Measurements from ENCODE around the gene ACSL5. TPM values are rescaled to one million over a fixed set of nuclear protein-coding genes. Genes with fewer than 3 reads are reported as not detected.
A peak's percentile ranks its signal among the peaks of the same experiment; 100 is the strongest.

ACSL5 gene
- total and polyA plus RNA-seq, 2 of the 4 experiments (the other 2 are of a cell fraction): 0.87 to 1.3 TPM

GRCh38 chr10:112383325-112383724, 9.4 kb downstream of the ACSL5 start:
- no peak overlapping the region for H3K23ac ChIP-seq (ENCODE audit: low read depth, low read length)
- H3K9ac ChIP-seq (ENCODE audit: low read depth, low read length): no peak overlapping the region
- no peak overlapping the region for H3K4me2 ChIP-seq (ENCODE audit: low read depth, low read length)
- H4K5ac ChIP-seq (ENCODE audit: low read depth, low read length): no peak overlapping the region
- H3K56ac ChIP-seq (ENCODE audit: extremely low read depth, insufficient read depth, low read length): no peak overlapping the region
- no peaks in the 10 kb centered on the region; the same call in 1 of the 2 replicates for H3K36me3 ChIP-seq (ENCODE audit: control insufficient read depth, insufficient read depth, low read length)
- H3K4me1 ChIP-seq (ENCODE audit: control insufficient read depth, insufficient read depth, low read length): peaks cover 4% of the 10 kb centered on the region; the same call in 1 of the 2 replicates
- H3K9me3 ChIP-seq (ENCODE audit: control insufficient read depth, insufficient read depth, low read length): no peaks in the 10 kb centered on the region
- H2BK120ac ChIP-seq (ENCODE audit: low read depth, low read length): no peak overlapping the region
- peak; percentile 94 for ATAC-seq (ENCODE audit: low read depth)
- H2AFZ ChIP-seq (replicated peaks; ENCODE audit: low read length, poor library complexity): no peak overlapping the region
- no peak overlapping the region for H2BK15ac ChIP-seq (ENCODE audit: low read depth, low read length)
- no peak overlapping the region for H2AK5ac ChIP-seq (ENCODE audit: low read depth, low read length)
- 17% methylated on average over 1 of the region's 3 CpGs; no CpG with 5 or more reads in 1 of the 2 experiments for WGBS, 2 experiments (ENCODE audit: extremely low coverage in 2 of 2, insufficient read length in 1 of 2)
- no peak overlapping the region for H4K8ac ChIP-seq (ENCODE audit: low read depth in 2 of 2, low read length in 2 of 2)
- H2BK20ac ChIP-seq (ENCODE audit: low read depth, low read length): no peak overlapping the region
- H3K27ac ChIP-seq (ENCODE audit: insufficient read depth, low read length): no peak overlapping the region
- no TSS peak for BruUV-seq (replicated peaks)
- H3K14ac ChIP-seq (replicated peaks; ENCODE audit: low read depth, low read length): no peak overlapping the region
- no peaks in the 10 kb centered on the region for H3K27me3 ChIP-seq (ENCODE audit: control insufficient read depth, insufficient read depth, low read length)
- dilution Hi-C loops (cut with HindIII; ENCODE audit: low sequenced_read_pairs, unreplicated experiment) (no loop called here), in situ Hi-C loops (cut with MboI; ENCODE audit: low sequenced_read_pairs) (no loop called here), intact Hi-C loops (cut with micrococcal nuclease) (no loop called here)
- ChIA-PET POLR2A (ENCODE audit: unreplicated experiment) (no interaction called here), CTCF (interaction anchor here (1.1 kb wide), 1 partner anchor 147 kb away, joined by 3 read pairs; no protein-coding TSS in a partner anchor)
- peak; percentile 88 for DNase-seq
- no peaks in the 10 kb centered on the region for H3K79me1 ChIP-seq (ENCODE audit: low read depth in 1 of 2, low read length in 2 of 2)
- TF ChIP-seq SMC3 (IDR thresholded peaks at IDR 0.05; ENCODE audit: low read depth, low read length) (no peak), FOS (IDR thresholded peaks at IDR 0.05; ENCODE audit: low read depth, low read length) (peak; percentile 69; the same call in 1 of the 2 replicates), CEBPB (IDR thresholded peaks at IDR 0.05; ENCODE audit: low read depth, low read length) (peak; percentile 31; the same call in 1 of the 2 replicates)
- H2AK9ac ChIP-seq (replicated peaks; ENCODE audit: low read depth, low read length, poor library complexity): no peak overlapping the region
- no peak overlapping the region for H4K91ac ChIP-seq (ENCODE audit: insufficient read depth, low read depth, low read length)
- no peak overlapping the region for H2BK5ac ChIP-seq (ENCODE audit: low read depth, low read length, poor library complexity, severe bottlenecking)
- H3K9me1 ChIP-seq (ENCODE audit: insufficient read depth, low read length): no peaks in the 10 kb centered on the region
- H3K18ac ChIP-seq (ENCODE audit: low read depth, low read length): no peak overlapping the region
- H3K4me3 ChIP-seq (ENCODE audit: insufficient read depth, low read depth, low read length): no peak overlapping the region
- H3K4ac ChIP-seq (ENCODE audit: low read depth, low read length): no peak overlapping the region
- H4K20me1 ChIP-seq (ENCODE audit: insufficient read depth, low read length): no peaks in the 10 kb centered on the region

Data from IMR-90 (cell line).